GM12801 (cell line): ENCODE results near the gene PRR7.

Experiments
- CTCF ChIP-seq: IDR thresholded peaks from one replicate; pipeline ENCODE4 v1.5.1; 2011; ENCODE audit warnings: control low read depth; ENCODE audit not compliant: insufficient read length; ENCODE audit errors: extremely low read depth

The PRR7 gene

GRCh38 chr5:177435847-177436536, 10.6 kb upstream of the PRR7 start:
- TF ChIP-seq CTCF, result no peak

- TF ChIP-seq CTCF, result no peak
These were observed 9.0 kb upstream of the PRR7 start for GRCh38 chr5:177437623-177438022.

GRCh38 chr5:177438468-177438867, 8.1 kb upstream of the PRR7 start:
- no peak for TF ChIP-seq CTCF

GRCh38 chr5:177439518-177440053, 7.0 kb upstream of the PRR7 start:
- no peak for TF ChIP-seq CTCF

GRCh38 chr5:177440211-177440989, 6.2 kb upstream of the PRR7 start:
- no peak for TF ChIP-seq CTCF

- no peak for TF ChIP-seq CTCF
These were observed 5.4 kb upstream of the PRR7 start for GRCh38 chr5:177440990-177441780.

- TF ChIP-seq CTCF, result no peak
These were observed 4.4 kb upstream of the PRR7 start for GRCh38 chr5:177442066-177442826.
